Measurements from ENCODE around the gene ADGRV1. TPM values are rescaled to one million over a fixed set of nuclear protein-coding genes. Genes with fewer than 3 reads are reported as not detected.

ADGRV1 gene
- total RNA-seq, 4 donors from 2014 or later: 2.5 to 7.5 (median 4.5) TPM

DNA sequence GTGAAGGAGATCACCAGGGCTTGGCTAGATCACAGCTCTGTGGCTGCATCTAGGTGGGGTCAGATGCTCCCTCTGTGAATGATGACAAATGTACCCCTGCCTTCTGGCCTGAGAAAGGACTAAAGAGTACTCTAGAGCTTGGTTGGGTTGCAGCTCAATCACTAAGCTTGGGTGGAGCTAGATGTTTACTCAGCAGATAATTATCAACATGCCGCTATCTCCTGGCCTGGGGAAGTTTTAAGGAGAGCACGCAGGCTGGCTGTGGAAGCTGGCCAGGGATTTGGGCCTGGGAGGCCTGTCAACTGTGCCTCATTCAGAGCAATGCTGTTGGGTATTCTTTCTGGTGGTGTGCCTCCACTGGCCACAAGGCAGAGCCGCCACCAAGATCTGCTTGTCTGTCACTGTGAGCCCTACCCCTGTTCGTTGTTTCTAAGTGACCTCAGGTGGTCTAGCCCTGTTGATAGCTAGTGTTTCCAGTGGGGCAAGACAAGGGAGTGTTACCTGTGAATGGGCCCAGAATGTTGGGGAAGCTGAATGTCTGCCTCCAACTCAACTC is 181.7 kb downstream of the ADGRV1 start:
- DNase-seq (ENCODE audit: low spot score in 2 of 2): no peak
- H3K27ac ChIP-seq: no peak overlapping the region
- H3K27me3 ChIP-seq: no peaks in the 10 kb centered on the region
- 91% methylated on average over 4 of the region's 4 CpGs for WGBS
- H3K4me3 ChIP-seq: no peak overlapping the region
- no peaks in the 10 kb centered on the region for H3K36me3 ChIP-seq
- no peaks in the 10 kb centered on the region for H3K9me3 ChIP-seq
- TF ChIP-seq POLR2AphosphoS5 (IDR thresholded peaks at IDR 0.05) (no peak), EP300 (IDR thresholded peaks at IDR 0.05) (no peak), POLR2A (IDR thresholded peaks at IDR 0.05) (no peak)
- TF ChIP-seq, protein P1, sequence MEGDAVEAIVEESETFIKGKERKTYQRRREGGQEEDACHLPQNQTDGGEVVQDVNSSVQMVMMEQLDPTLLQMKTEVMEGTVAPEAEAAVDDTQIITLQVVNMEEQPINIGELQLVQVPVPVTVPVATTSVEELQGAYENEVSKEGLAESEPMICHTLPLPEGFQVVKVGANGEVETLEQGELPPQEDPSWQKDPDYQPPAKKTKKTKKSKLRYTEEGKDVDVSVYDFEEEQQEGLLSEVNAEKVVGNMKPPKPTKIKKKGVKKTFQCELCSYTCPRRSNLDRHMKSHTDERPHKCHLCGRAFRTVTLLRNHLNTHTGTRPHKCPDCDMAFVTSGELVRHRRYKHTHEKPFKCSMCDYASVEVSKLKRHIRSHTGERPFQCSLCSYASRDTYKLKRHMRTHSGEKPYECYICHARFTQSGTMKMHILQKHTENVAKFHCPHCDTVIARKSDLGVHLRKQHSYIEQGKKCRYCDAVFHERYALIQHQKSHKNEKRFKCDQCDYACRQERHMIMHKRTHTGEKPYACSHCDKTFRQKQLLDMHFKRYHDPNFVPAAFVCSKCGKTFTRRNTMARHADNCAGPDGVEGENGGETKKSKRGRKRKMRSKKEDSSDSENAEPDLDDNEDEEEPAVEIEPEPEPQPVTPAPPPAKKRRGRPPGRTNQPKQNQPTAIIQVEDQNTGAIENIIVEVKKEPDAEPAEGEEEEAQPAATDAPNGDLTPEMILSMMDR (IDR thresholded peaks at IDR 0.05): no peak
- H3K4me1 ChIP-seq: no peaks in the 10 kb centered on the region

DNA sequence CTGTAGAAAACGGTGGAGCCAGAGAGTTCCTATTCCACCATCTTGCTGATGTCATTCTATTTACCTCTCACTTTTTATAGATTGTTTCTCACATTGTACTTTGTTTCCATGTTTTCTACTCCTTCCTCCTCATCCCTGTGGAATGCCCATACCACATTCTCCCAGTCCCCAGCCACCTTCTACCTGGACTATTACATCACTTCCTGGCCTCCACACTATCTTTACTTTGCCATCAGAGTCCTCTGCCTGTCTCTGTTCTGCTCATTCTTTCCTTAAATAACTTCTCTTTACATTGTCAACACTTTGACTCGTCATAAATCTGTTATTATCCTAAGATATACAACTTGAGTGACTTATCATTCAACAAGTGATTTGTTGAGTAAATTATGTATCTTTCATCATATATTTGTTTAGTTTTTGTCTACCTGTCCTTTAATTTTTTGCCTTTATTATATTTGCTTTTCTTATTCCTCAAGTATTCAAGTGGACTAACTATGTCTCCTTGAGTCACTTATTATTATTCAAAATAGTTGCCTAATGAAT is 182.5 kb downstream of the ADGRV1 start:
- DNase-seq (ENCODE audit: low spot score in 2 of 2): no peak
- Histone ChIP-seq H3K4me1 (no peaks in the 10 kb centered on the region), H3K9me3 (no peaks in the 10 kb centered on the region), H3K27me3 (no peaks in the 10 kb centered on the region), H3K36me3 (no peaks in the 10 kb centered on the region), H3K27ac (no peak overlapping the region), H3K4me3 (no peak overlapping the region)
- TF ChIP-seq, protein P1 (IDR thresholded peaks at IDR 0.05): no peak
- TF ChIP-seq POLR2AphosphoS5 (IDR thresholded peaks at IDR 0.05) (no peak), POLR2A (IDR thresholded peaks at IDR 0.05) (no peak), EP300 (IDR thresholded peaks at IDR 0.05) (no peak)
- 84% methylated on average over 2 of the region's 2 CpGs for WGBS

DNA sequence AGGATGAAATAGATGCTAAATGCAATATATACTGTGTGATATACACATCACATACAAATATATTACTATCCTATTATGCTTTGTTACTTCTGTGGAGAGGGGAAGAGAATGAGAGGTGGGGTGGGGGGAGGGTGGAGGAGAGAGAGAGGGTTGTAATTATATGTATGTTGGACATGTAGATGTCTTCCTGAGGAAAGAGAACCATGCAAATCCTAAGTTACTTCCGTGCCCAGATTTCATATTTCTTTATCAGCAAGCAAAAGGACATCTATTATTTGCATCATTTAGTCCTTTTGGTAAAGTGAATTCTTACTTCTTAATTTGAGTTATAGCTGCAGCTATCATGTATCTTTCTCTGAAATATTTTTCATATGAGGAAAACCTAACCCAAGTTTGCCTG is 187.5 kb downstream of the ADGRV1 start:
- TF ChIP-seq POLR2A (IDR thresholded peaks at IDR 0.05) (no peak), POLR2AphosphoS5 (IDR thresholded peaks at IDR 0.05) (no peak), EP300 (IDR thresholded peaks at IDR 0.05) (no peak)
- TF ChIP-seq, protein P1 (IDR thresholded peaks at IDR 0.05): no peak
- Histone ChIP-seq H3K36me3 (no peaks in the 10 kb centered on the region), H3K4me3 (no peak overlapping the region), H3K27ac (no peak overlapping the region), H3K9me3 (no peaks in the 10 kb centered on the region), H3K4me1 (no peaks in the 10 kb centered on the region), H3K27me3 (no peaks in the 10 kb centered on the region)
- WGBS: 94% methylated on average over 1 of the region's 1 CpG
- DNase-seq (ENCODE audit: low spot score in 2 of 2): no peak

DNA sequence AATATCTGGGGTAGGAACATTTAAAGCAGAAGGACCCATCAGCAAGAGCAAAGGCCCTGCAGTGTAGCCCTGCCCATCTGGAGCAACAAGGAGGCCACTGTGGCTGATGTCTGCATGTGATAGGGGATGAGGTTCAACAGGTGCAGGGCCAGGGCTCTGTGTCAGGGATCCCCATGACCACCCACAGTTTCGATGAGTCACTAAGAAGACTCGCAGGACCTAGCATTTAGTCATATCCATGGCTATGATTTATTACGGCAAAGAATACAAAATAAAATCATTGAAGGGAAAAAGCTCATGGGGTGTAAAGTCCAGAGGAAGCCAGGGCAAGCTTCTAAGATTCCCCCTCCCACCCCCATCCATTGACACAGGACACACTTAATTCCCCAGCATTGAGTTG is 188.6 kb downstream of the ADGRV1 start:
- DNase-seq (ENCODE audit: low spot score in 2 of 2): no peak
- TF ChIP-seq, protein P1 (IDR thresholded peaks at IDR 0.05): no peak
- TF ChIP-seq POLR2A (IDR thresholded peaks at IDR 0.05) (no peak), EP300 (IDR thresholded peaks at IDR 0.05) (no peak), POLR2AphosphoS5 (IDR thresholded peaks at IDR 0.05) (no peak)
- 81% methylated on average over 3 of the region's 3 CpGs for WGBS

DNA sequence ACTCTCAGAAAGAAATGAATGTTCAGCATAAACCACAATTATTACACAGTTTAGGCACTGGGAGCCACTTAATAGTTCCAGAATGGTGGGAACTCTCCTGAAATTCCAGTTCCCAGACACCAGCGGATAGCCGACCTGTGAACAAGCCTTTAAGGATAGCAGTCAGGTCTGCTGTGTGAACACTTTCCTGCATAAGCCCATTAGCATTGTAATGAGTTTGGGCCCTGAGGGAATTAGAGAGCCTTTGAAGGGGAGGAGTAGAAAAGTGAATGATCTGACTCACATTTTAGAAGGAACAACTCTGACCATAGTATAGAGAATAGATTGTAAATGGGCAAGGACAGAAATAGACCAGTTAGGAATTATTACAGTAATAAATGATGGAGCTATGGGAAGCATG is 189.1 kb downstream of the ADGRV1 start:
- DNase-seq (ENCODE audit: low spot score in 2 of 2): no peak
- TF ChIP-seq POLR2AphosphoS5 (IDR thresholded peaks at IDR 0.05) (no peak), EP300 (IDR thresholded peaks at IDR 0.05) (no peak), POLR2A (IDR thresholded peaks at IDR 0.05) (no peak)
- TF ChIP-seq, protein P1 (IDR thresholded peaks at IDR 0.05): no peak
- Histone ChIP-seq H3K27ac (no peak overlapping the region), H3K4me3 (no peak overlapping the region), H3K9me3 (no peaks in the 10 kb centered on the region), H3K27me3 (no peaks in the 10 kb centered on the region), H3K4me1 (no peaks in the 10 kb centered on the region), H3K36me3 (no peaks in the 10 kb centered on the region)
- 52% methylated on average over 2 of the region's 2 CpGs for WGBS

More for the DNA sequence above, 188.6 kb downstream of the ADGRV1 start:
- no peak overlapping the region for H3K27ac ChIP-seq
- H3K9me3 ChIP-seq: no peaks in the 10 kb centered on the region
- H3K4me3 ChIP-seq: no peak overlapping the region
- no peaks in the 10 kb centered on the region for H3K27me3 ChIP-seq
- H3K4me1 ChIP-seq: no peaks in the 10 kb centered on the region
- H3K36me3 ChIP-seq: no peaks in the 10 kb centered on the region
